Measurements from ENCODE around the gene MTTP.

GRCh38 chr4:99586322-99586721 lies 11.7 kb downstream of the MTTP start:
- TF ChIP-seq CTCF (IDR thresholded peaks at IDR 0.05) (no peak), POLR2A (IDR thresholded peaks at IDR 0.05) (no peak)

All from thyroid gland (tissue), 4 donors.